ENCODE measurements around the gene CEP112. TPM values are rescaled to one million over a fixed set of nuclear protein-coding genes. Genes with fewer than 3 reads are reported as not detected.
A peak's percentile ranks its signal among the peaks of the same experiment; 100 is the strongest.

The CEP112 gene
- total and polyA plus RNA-seq, 2 of the 13 experiments (the other 11 are each of a cell fraction or from before 2014, with no cell fraction given): 1.2 to 3.4 TPM

- TF ChIP-seq ZBTB37 (CRISPR knock-in tag; IDR thresholded peaks at IDR 0.05) (no peak), GZF1 (CRISPR knock-in tag; IDR thresholded peaks at IDR 0.05) (no peak), NKX3-1 (CRISPR knock-in tag; IDR thresholded peaks at IDR 0.05) (no peak), ZNF557 (CRISPR knock-in tag; IDR thresholded peaks at IDR 0.05) (no peak), ZNF674 (CRISPR knock-in tag; IDR thresholded peaks at IDR 0.05; ENCODE audit: low read depth) (no peak), FIP1L1 (IDR thresholded peaks at IDR 0.05; ENCODE audit: borderline replicate concordance, insufficient read depth, low read depth, low read length) (no peak), HDAC2 (CRISPR knock-in tag; IDR thresholded peaks at IDR 0.05) (no peak), ZNF552 (CRISPR knock-in tag; IDR thresholded peaks at IDR 0.05; ENCODE audit: borderline replicate concordance) (no peak), PPARG (CRISPR knock-in tag; conservative IDR thresholded peaks at IDR 0.05) (0 out of 2 replicates have a peak, but pooled peaks have one; percentile 7), HCFC1 (IDR thresholded peaks at IDR 0.05; ENCODE audit: low read depth, low read length) (no peak), DDIT3 (CRISPR knock-in tag; IDR thresholded peaks at IDR 0.05) (no peak), ZNF331 (CRISPR knock-in tag; IDR thresholded peaks at IDR 0.05) (no peak), ZNF629 (CRISPR knock-in tag; conservative IDR thresholded peaks at IDR 0.05) (no peak), MNT (IDR thresholded peaks at IDR 0.05) (no peak), REXO4 (CRISPR knock-in tag; IDR thresholded peaks at IDR 0.05; ENCODE audit: borderline replicate concordance) (no peak), ZBTB7B (CRISPR knock-in tag; IDR thresholded peaks at IDR 0.05) (no peak), PBX2 (CRISPR knock-in tag; IDR thresholded peaks at IDR 0.05) (no peak), ZSCAN30 (CRISPR knock-in tag; IDR thresholded peaks at IDR 0.05) (0 out of 2 replicates have a peak, but pooled peaks have one; percentile 53), ZNF589 (CRISPR knock-in tag; conservative IDR thresholded peaks at IDR 0.05) (no peak), RELA (CRISPR knock-in tag; IDR thresholded peaks at IDR 0.05) (no peak), RAD51 (IDR thresholded peaks at IDR 0.05; ENCODE audit: borderline replicate concordance) (no peak), HNRNPUL1 (IDR thresholded peaks at IDR 0.05; ENCODE audit: low read depth, low read length) (no peak), SAP130 (CRISPR knock-in tag; IDR thresholded peaks at IDR 0.05; ENCODE audit: low read depth) (no peak), HDAC1 (CRISPR knock-in tag; IDR thresholded peaks at IDR 0.05) (no peak; the same call in 1 of the 2 replicates), ZNF143 (CRISPR knock-in tag; IDR thresholded peaks at IDR 0.05) (no peak), BRD4 (CRISPR knock-in tag; IDR thresholded peaks at IDR 0.05) (no peak), TRAFD1 (CRISPR knock-in tag; IDR thresholded peaks at IDR 0.05; ENCODE audit: borderline replicate concordance) (peak; percentile 26; the same call in 1 of the 2 replicates)
These were observed 38.0 kb upstream of the CEP112 start (continued) for GRCh38 chr17:66229783-66230538.

Data from HepG2 (cell line).